ENCODE data around the gene TET1.
"Not testable (repeated sequence)": the region's sequence is repeated elsewhere in the genome, so short reads cannot be mapped to it uniquely, and the experiment has no call there.

Gene TET1

DNA sequence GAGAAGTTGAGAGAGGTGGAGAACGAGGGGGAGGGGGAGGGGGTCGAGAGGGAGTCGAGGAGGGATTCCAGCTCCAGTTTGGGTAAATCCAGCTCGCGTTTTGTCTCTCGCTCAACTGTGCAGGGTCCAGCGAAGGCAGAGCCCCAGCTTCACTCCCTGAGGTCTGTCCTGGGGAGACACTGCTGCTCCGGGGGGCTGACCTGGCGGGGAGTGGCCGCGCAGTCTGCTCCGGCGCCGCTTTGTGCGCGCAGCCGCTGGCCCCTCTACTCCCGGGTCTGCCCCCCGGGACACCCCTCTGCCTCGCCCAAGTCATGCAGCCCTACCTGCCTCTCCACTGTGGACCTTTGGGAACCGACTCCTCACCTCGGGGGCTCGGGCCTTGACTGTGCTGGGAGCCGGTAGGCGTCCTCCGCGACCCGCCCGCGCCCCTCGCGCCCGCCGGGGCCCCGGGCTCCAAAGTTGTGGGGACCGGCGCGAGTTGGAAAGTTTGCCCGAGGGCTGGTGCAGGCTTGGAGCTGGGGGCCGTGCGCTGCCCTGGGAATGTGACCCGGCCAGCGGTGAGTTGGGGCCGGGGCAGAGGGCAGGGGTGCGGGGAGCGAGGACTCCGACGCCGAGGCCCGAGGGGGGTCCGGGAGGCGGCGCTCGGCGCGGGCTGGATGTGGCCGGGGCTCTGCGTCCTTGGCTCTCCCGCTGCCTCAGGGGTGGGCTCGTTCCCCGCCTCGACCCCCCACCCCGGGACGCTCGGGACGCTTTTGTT, at the start of gene TET1:
Gene TET1, plus strand, starts transcription at position 152 of the 757 bp plus-strand sequence. CDS start 12,002 bp downstream, outside the sequence.
- DNase-seq (ENCODE audit: low read depth), result peak; percentile 65

DNA sequence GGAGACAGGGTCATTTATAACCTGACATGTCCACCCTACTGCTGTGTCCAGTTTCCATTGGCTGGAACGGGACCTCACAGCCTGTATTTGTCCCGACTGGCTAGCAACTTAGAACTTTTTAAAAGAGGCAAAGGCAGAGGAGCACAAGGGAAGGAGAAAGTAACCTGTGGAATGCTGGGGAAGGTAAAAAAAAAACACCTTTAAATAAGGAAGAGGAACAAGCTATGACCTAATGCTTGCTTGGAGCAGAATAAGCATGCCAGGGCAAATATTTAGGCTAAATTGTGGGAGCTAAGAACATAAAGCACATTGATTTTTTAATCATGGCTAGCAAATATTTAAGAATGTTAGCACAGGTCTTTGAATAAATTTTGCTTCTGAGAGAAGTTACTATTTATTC, 43.9 kb upstream of the TET1 start:
- DNase-seq (ENCODE audit: low read depth), result not testable (repeated sequence)

DNA sequence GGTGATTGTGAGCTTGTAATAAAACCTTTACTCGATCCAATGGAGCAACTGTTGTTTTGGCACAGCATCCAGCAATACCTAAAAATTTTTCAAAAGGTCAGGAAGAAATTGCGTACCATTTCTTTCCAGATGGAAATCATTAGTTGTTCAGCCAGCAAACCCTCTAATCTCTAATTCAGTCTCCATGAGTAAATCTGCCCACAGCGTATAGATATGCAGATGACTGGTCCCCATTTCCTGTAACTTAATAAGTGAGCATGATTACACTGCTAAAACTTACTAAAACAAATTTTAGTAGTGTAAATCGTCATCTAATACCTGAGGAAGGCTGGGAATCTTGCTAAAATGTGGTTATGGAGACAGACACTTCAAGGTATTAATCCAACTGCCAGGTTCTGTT, 43.4 kb upstream of the TET1 start:
- DNase-seq (ENCODE audit: low read depth), result peak; percentile 42

DNA sequence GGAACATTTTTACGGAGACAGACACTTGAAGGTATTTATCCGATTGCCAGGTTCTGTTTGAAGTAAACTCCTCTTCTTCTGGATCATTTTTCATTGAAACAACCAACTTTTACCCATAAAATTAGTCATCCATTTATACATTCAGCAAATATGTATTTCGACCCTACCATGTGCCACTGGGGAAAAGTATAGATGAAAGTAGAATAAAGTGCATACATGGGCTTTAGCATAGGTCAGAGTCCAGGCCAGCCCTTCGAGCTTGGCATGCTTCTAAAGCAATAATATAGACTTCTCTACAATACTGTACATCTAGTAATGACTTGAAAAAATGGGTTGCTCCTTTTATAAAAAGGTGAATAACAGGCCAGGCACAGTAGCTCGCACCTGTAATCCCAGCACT, 42.9 kb upstream of the TET1 start:
- no peak for DNase-seq (ENCODE audit: low read depth)

DNA sequence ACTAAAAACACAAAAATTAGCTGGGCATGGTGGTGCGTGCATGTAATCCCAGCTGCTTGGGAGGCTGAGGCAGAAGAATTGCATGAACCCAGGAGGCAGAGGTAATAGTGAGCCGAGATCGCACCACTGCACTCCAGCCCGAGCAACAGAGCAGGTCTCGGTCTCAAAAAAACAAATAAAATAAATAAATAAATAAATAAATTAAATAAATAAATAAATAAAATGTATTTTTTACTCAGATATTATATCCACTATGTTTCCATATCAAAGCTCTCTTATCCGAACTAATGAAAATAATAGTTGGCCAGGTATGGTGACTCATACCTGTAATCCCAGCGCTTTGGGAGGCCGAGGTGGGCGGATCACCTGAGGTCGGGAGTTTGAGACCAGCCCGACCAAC, 41.5 kb upstream of the TET1 start:
- not testable (repeated sequence) for DNase-seq (ENCODE audit: low read depth)

DNA sequence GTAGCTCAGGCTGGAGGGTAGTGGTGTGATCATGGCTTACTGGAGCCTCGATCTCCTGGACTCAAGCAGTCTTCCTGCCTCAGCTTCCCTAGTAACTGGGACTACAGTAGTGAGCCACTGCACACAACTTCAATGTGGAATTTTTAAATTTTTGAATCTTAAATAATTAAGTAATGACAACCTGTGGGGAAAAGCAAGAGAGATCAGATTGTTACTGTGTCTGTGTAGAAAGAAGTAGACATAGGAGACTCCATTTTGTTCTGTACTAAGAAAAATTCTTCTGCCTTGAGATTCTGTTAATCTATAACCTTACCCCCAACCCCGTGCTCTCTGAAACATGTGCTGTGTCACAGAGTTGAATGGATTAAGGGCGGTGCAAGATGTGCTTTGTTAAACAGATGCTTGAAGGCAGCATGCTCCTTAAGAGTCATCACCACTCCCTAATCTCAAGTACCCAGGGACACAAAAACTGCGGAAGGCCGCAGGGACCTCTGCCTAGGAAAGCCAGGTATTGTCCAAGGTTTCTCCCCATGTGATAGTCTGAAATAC, 34.6 kb upstream of the TET1 start:
- not testable (repeated sequence) for DNase-seq (ENCODE audit: low read depth)

DNA sequence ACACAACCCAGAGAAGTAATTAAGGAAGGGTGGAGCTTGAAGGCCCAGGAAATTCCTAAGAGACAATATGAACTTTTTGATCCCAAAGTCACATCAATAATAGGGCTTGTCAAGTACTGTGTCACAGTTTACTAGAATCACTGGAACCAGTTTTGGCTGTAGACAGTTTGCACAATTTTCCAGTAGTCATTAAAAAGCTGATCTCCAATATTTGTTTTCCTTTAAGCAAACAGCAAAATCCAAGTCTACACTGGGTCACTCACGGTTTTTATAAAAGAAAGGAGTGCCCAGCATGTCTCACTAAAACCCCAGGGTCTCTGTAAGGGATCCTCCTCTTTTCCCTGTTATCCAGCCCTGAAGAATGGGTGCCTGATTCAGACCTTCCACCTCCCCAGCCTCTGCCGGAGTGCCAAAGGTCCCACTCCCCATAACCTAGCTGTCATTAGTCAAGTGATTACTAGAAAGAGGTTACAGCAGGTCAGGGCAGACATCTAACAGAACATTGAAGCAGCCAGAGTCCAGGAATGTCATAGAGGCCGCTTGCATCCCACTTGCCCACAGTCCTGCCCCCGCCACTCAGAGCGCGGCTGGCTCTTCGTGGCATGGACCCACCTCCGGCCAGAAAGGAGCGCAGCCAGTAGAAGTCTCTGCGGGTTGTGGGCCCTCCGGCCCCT, 33.4 kb upstream of the TET1 start:
- DNase-seq (ENCODE audit: low read depth), result no peak

DNA sequence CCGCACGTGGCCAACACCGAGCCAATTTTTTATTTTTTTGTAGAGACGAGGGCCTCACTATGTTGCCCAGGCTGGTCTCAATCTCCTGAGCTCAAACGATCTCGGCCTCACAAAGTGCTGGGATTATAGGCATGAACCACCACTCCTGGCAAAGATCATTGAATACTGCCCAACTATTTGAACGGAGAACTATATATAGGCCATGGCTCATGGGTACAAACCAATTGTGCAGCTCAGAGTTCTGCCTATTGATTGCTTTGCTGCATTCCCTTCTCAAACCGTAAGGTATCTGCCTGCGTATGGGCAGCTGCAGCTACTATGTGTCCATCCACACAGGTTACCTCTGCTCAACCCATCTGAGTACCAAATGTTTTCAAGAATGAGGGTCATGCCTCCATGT, 23.2 kb upstream of the TET1 start:
- no peak for DNase-seq (ENCODE audit: low read depth)

DNA sequence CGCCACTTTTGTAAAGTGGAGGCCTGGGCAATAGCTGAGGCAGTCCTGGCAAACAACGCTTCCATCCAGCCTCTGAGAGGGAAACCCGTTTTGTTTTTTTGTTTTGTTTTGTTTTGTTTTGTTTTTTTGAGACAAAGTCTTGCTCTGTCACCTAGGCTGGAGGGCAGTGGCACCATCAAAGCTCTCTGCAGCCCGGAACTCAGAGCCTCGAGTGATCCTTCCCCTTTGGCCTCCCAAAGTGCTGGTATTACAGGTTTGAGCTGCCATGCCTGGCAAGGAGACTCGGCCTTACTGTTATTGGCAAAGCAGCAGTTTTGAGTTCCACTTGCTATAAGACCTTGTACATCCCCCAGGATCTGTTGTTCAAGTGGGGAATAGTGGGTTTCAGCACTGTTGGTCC, 22.3 kb upstream of the TET1 start:
- no peak for DNase-seq (ENCODE audit: low read depth)

DNA sequence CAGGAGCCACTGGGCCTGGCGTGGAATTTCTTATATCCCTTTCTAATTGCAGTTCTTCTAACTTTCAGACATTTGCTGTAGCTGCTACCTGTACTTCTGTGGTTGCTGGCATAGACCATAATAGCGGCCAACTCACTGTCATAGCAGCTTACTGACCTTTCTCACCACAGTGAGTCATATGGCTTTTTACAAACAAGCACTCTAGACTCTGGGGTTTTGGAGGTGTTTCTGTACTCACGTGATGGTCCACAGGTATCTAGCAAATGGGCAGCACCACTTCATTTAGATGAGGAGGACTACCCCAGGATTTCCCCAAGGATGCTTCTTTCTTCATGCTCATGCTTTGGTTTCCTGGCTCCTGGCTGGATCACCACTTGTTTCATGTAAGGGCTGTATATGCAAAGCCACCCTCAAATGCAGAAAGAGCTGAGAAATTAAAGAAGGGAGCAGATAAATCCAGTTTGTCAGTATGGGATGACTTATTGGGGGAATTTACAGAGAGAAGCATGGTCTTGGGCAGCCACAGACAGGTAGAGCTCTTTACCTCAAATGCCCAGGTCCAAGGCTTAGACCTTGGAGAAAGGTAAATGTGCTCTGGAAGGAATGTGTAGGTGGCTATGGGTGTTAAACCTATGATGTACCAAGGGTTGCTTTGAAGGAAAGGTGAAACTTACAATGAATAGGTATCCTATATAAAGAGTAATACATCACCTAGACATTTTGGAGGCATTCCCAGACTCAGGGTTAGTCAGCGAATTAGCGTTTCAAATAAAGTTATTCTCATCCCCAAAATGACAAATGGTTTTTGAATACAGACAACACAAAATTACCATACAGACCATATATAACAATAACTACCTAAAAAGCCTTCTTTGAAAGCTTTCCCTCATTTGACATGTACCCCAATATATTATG, 16.9 kb upstream of the TET1 start:
- DNase-seq (ENCODE audit: low read depth), result peak; percentile 82

DNA sequence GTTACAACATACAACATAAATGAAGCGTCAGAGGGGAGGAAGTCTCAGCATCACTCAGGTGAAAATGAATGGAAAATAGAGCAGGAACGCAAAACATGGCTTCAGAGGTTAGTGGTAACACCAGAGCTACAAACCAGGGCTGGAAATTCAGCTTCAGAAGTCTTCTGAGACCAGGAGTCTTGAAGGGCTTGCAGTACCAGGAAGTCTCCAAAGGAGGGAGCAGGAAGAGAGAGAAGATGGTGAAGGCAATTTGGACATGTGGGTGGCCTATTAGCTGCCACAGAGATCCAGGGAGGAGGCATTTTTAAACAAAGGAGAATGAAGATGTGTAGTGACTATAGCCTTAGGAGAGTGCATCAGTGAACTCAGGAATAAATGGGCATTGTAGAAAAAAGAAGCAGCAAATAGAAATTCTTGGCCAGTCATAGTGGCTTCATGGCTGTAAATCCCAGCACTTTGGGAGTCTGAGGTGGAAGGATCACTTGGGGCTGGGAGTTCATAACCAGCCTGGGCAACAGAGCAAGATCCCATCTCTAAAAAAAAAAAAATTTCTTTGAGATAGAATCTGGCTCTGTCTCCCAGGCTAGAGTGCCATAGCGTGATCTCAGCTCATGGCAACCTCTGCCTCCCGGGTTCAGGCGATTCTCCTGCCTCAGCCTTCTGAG, 9.3 kb upstream of the TET1 start:
- DNase-seq (ENCODE audit: low read depth), result peak; percentile 84

DNA sequence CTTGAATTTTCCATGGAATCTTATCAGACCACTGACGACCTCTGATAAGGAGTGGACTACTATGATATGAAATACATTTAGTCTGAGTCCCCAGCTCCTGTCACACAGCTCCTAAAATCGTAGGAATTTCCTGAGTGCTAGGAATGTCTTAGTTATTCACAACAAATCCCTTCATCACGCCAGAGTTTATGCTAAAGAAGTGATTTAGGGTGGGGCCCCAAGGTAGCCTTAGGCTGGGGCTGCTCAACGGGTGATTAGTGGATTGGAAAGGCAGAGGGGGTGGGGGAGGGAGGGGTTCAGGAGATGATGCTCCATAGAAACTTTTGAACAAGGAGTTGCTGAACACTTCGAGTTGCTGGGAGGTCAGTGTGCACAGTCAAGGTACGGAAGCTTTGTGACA, 7.0 kb upstream of the TET1 start:
- peak; percentile 14 for DNase-seq (ENCODE audit: low read depth)

DNA sequence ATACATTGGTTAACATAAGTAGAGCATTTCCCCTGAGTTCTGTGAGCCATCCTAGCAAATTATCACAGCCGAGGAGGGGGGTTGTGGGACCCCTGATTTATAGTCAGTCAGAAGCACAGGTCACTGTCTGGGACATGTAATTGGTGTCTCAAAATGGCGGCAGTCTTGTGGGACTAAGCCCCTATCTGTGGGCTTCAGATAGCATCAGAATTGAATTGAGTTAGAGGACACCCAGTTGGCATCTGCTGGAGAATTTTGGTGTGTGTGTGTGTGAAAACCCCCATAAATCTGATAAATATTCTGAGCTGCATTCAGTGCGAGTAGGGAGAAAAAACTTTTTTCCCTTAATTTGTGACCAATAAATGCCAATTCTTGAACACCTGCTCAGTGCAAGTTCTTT, 6.5 kb upstream of the TET1 start:
- DNase-seq (ENCODE audit: low read depth), result no peak

DNA sequence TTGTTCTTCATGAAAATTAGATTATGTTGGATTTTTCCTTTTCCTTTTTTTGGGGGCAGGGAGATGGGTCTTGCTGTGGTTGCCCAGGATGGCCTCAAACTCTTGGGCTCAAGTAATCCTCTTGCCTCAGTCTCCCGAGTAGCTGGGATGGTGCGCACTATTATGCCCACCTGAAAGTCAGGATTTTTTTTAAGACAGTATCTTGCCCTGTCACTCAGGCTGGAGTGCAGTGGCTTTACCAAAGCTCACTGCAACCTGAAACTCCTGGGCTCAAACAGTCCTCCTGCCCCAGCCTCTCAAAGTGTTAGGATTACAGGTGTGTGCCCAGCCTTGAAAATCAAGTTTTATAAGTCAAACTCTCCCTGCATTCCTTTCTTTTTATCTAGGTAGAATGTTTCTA, 1.7 kb upstream of the TET1 start:
- DNase-seq (ENCODE audit: low read depth), result no peak

DNA sequence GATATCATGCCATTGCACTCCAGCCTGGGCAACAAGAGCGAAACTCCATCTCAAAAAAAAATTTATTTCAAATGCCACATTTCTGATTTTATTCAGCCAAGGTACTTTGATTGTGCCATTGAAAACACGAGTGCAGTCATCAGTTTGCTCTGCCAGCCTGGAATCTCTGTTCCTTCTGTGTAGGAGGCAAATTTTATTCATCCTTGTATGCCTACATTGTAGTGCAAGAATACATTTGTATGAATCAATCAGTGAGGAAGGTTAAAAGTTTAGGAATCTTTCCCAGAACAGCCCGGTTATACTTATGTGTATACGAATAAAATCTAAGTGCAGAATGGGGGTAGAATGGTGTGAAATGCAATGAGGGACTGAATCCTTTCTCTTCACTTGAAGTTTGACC, 886 bp upstream of the TET1 start:
- DNase-seq (ENCODE audit: low read depth), result no peak

DNA sequence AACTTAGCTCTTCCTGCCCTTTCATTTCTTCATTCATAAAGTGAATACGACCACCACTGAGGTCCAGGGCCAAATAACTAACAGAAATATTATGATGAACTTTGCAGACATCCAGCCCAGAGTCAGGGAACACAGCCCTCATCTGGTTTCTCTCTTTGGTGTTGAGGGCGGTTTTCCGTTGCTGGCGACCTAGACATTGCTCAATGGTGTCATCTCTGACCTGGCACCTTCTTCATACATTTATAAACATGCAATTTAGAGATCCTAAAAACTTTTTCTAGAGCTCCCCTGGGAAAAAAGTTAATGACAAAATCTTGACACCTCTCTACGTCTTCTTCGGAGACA, 324 bp upstream of the TET1 start:
- DNase-seq (ENCODE audit: low read depth), result no peak

DNA sequence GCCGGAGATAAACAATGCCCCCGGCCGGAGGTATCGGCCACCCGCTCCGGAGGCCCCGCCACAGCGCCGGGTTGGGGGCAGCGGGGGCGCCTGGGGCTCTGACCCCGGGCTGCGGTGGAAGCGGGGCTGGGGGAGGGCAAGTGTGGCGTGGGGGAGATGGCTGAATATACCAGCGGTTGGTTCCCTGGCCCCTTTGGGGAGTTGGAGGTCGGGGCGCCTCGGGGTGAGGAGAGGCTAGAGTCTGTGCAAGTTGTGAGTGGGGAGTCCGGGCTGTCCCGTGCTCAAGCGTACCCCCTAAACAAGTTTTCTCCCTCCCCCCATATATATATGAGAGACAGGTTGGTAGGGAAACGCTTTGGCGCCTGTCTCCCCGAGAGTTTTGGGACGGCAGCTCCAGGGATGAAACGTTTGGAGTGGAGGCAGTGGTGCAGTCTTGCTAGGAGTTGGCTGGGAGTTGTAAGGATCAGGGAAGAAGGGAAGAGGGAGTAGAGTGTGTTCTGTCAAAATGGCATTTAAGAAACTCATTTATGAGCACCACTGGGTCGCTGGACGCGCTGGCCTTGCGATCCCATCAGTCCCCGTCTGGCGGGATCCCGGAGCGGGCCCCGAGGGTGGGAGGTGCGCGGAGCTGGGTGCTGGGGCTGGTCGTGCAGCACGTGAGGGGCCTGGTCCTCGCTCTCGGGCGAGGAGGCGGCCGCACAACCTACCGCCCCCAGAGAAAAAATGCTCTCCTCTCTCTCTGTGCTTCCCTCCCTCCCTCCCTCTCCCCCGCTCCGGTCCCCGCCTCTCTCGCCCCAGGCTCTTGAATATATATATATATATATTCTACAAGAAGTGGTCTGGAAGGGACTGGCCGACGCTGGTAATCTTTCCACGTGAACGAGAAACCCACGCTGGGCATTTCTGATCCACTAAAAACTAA, 1.1 kb downstream of the TET1 start:
- peak; percentile 60 for DNase-seq (ENCODE audit: low read depth)

DNA sequence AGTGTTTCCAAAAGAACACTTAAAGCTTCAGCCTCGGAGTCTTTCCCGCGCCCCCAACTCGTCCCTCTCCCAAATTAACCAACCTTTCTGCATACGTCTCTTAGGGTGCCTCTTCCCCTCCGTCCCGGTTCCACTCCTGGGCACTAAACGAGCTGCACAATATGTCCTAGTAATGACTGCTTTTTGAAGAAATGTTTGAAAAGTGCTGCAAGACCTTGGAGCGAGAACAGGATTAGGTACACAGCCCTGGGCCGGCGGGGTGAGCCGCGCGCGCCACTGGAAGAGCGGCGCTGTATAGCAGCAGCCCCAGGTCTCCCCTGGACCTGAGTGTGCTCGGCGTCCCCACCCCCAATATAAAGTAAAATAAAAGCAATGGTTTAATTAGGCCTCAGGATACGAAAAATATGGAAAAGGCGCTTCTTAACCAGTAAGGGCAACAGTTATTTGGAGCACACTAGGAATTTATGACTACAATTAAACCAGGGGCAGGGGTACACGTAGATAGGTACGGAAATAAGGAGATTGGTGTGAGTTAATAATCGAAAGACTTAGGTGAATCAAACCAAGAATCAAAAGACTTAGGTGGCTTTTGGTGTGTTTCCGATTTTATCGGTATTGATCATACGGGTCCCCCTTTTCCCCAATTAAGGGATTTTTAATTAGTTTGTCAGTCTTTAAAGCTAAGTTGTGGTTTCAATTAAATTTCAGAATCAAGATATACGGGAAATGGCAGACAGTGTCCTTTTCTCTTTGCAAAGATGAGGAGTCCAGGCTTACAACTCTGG, 1.9 kb downstream of the TET1 start:
- DNase-seq (ENCODE audit: low read depth), result peak; percentile 49

DNA sequence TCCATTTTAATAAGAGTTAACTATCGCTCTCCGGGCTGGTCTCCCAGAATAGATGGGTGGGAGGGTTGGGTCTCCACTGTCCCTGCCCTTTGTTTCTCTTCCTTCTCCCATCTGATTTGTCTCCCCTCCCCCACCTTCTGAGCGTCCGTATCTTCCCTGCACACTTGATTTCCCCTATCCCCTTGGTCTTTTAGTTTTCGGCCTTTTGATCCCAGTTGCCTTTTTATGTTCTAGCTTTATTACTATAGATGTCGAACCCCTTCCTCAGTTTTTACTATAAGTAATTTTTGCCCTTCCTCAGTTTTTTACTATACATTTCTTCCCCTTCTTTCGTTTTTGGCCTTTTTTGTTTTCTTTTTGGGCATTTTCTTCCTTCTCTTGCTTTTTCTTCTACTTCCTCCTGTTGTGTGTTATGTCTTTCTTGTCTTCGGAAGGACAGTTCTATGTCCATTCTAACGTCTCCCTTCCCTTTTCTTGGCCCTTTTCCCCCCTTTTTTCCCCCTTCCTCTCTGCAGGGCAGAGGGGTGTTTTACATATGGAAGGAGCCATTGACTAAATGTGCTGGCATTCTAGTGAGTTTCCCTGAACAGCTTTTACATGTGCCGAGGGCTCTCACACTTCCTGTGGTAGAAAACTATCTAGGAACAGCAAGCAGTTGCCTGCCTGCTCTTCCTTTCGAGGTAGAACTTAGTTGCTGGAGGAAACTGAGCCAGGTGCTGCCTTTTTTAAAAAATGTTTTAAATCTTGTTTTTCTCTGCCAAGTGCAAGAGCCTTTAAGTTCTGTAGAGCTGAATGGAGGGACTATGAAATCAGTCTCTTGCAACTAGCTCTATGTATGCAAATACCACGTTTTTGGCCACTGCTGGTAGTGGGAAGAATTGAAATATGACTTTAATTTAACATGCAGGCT, 2.8 kb downstream of the TET1 start:
- DNase-seq (ENCODE audit: low read depth), result peak; percentile 69

All from ELR (cell line).